HUES48 (cell line): ENCODE measurements around the gene PSMA4.
"Not testable (repeated sequence)": the region's sequence is repeated elsewhere in the genome, so short reads cannot be mapped to it uniquely, and the experiment has no call there.

ENCODE experiments used
- H3K27ac ChIP-seq: one replicate; pipeline ENCODE4 v1.7.0; 2013; ENCODE audit warnings: low read depth, low read length, inconsistent platforms
- H3K27me3 ChIP-seq: 2 replicates; pipeline ENCODE4 v1.6.1; 2013; ENCODE audit warnings: mild to moderate bottlenecking, low read length; ENCODE audit not compliant: control insufficient read depth, insufficient read depth
- H3K36me3 ChIP-seq: 2 replicates; pipeline ENCODE4 v1.6.1; 2013; ENCODE audit warnings: low read length; ENCODE audit not compliant: control insufficient read depth, insufficient read depth
- H3K4me1 ChIP-seq: 2 replicates; pipeline ENCODE4 v1.6.1; 2013; ENCODE audit warnings: mild to moderate bottlenecking, low read length; ENCODE audit not compliant: control insufficient read depth, insufficient read depth
- H3K4me3 ChIP-seq: 2 replicates; pipeline ENCODE4 v1.5.1; 2013; ENCODE audit warnings: mild to moderate bottlenecking, low read depth, low read length
- H3K9ac ChIP-seq: 2 replicates; pipeline ENCODE4 v1.6.1; 2013; ENCODE audit warnings: mild to moderate bottlenecking, low read depth, low read length, moderate library complexity
- H3K9me3 ChIP-seq: 2 replicates; pipeline ENCODE4 v1.6.1; 2013; ENCODE audit warnings: low read length; ENCODE audit not compliant: control insufficient read depth, insufficient read depth

The PSMA4 gene

DNA sequence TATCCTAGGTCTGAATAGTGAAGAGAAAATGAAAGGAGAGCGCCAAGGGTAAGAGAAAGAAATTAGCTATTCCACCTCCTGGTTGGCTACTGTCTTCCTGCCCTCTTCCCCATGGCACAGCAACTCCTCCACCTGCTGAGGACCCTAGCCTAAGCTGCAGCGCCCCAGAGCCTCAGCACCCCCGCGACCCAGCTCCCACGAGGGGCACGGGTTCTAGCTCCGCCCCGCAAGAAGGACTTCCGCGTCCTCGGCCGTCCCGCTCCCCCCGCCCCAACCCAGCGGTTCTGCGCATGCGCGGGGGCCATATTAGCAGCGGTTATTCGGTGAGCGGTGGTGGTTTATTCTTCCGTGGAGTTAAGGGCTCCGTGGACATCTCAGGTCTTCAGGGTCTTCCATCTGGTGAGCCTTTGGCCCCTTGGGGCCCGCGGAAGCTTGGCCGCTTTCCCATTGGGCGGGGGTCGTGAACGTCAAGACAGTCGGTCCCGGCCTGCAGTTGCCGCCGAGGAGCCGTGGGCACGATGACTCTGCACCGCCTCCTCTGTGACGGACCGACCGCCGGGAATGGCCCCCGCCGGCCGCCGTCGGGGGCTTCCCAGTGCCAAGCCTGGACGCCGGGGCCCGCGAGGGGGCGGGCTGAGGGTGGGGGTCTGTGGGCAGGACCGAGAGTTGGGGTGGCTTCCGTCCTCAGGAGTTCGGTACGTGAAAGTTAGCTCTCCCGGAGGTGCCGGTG is at the start of gene PSMA4:
Gene PSMA4, plus strand, starts transcription at position 304 of the 730 bp plus-strand sequence. CDS start 1,484 bp downstream, outside the sequence.
- Histone ChIP-seq H3K9me3 (no peaks in the 10 kb centered on the region), H3K9ac (peak within 1 kb of the TSS; percentile 94), H3K4me3 (peak within 1 kb of the TSS; percentile 96), H3K4me1 (no peaks in the 10 kb centered on the region), H3K27ac (peak within 1 kb of the TSS; percentile 97), H3K27me3 (no peaks in the 10 kb centered on the region), H3K36me3 (peaks cover 36% of the 10 kb centered on the region)

DNA sequence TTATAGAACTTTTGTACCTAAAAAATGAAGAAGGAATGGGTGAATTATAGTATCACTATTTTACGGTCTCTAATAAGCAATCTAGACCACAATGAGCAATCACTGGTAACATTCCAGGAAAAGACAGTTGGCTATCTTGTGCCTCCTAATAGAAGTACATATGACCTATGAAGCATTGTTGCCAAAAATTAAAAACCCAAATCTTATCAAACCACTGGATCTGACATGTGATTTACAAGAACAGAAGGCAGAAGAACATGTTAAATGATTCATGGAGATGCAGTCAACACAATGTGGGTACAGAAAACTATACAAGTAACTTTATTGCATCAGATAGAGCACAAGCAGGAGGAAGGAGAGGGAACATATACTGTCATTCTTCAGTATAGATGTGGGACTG is 47.4 kb upstream of the PSMA4 start:
- Histone ChIP-seq H3K9ac (no peak overlapping the region), H3K36me3 (peaks cover 99% of the 10 kb centered on the region), H3K4me1 (no peaks in the 10 kb centered on the region), H3K9me3 (no peaks in the 10 kb centered on the region), H3K4me3 (no peak overlapping the region), H3K27ac (no peak overlapping the region), H3K27me3 (no peaks in the 10 kb centered on the region)

- Histone ChIP-seq H3K4me1 (no peaks in the 10 kb centered on the region), H3K27me3 (no peaks in the 10 kb centered on the region), H3K9me3 (no peaks in the 10 kb centered on the region), H3K36me3 (peaks cover 41% of the 10 kb centered on the region), H3K4me3 (no peak overlapping the region), H3K27ac (no peak overlapping the region), H3K9ac (no peak overlapping the region)
Observed at GRCh38 chr15:78501857-78502256, 38.4 kb upstream of the PSMA4 start.

- no peak overlapping the region for H3K27ac ChIP-seq
- peaks cover 33% of the 10 kb centered on the region for H3K36me3 ChIP-seq
- no peak overlapping the region for H3K9ac ChIP-seq
- no peaks in the 10 kb centered on the region for H3K27me3 ChIP-seq
- H3K9me3 ChIP-seq: no peaks in the 10 kb centered on the region
- no peaks in the 10 kb centered on the region for H3K4me1 ChIP-seq
- H3K4me3 ChIP-seq: no peak overlapping the region
Observed at GRCh38 chr15:78502641-78503040, 37.6 kb upstream of the PSMA4 start.

GRCh38 chr15:78506971-78507830 is 33.0 kb upstream of the PSMA4 start, which contains the start of gene HYKK:
Gene HYKK, plus strand, starts transcription at chr15:78507577. Its CDS starts 5,512 bp downstream, at chr15:78513089.
- Histone ChIP-seq H3K27ac (peak within 1 kb of the TSS; percentile 56), H3K36me3 (no peaks in the 10 kb centered on the region), H3K9me3 (no peaks in the 10 kb centered on the region), H3K4me3 (peak within 1 kb of the TSS; percentile 73), H3K4me1 (no peaks in the 10 kb centered on the region), H3K27me3 (peaks cover 17% of the 10 kb centered on the region), H3K9ac (0 out of 2 replicates have a peak within 1 kb of the TSS, but pooled peaks have one; percentile 1)

- Histone ChIP-seq H3K36me3 (no peaks in the 10 kb centered on the region), H3K9me3 (no peaks in the 10 kb centered on the region), H3K4me1 (no peaks in the 10 kb centered on the region), H3K9ac (0 out of 2 replicates have a peak overlapping the region, but pooled peaks have one; percentile 1), H3K4me3 (peak overlapping the region; percentile 73), H3K27ac (no peak overlapping the region), H3K27me3 (peaks cover 17% of the 10 kb centered on the region)
Observed at GRCh38 chr15:78507831-78508160, 32.4 kb upstream of the PSMA4 start.

DNA sequence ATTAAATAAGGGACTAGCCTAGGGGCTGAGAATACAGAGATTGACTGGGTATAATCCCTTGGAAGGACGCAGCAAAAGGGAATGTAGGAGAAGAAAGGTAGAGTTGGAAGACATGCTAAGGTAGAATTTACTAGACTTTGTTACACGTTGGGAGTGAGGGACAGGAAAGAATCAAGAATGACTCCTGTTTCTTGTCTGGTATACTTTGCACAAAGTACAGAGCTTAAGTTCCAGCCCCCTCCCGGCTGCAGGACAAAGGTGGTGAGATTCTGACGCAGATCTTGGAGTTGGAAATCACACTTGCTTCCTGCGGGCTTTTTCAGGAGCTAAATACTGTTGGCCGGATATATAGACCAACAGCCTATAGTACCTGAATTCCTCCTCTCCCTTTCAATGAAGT is 32.0 kb upstream of the PSMA4 start:
- Histone ChIP-seq H3K4me3 (peak overlapping the region; percentile 73), H3K9ac (no peak overlapping the region), H3K27ac (no peak overlapping the region)

DNA sequence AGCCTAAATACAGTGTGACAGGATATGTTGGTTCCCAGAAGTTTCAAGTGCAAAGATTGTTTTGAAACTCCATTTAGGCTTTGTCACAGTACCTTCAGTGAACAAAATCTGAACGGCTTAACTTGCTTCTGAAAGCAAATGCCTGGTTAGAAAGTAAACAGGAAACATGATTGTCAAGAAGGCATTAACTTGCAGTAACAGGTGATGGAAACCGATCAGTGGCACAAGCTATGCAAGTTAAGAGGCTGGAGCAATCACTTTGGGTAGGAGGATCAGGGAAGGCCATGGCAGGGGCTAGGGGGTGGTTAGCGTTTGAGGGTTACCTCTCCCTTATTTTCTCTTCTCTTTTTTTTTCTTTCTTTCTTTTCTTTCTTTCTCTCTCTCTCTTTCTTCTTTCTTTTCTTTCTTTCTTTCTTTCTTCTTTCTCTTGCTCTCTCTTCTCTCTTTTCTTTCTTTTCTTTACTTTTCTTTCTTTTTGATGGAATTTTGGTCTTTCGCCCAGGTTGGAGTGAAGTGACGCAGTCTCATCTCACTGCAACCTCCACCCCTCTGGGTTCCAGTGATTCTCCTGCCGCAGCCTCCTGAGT is 30.4 kb upstream of the PSMA4 start:
- Histone ChIP-seq H3K27ac (no peak overlapping the region), H3K4me3 (no peak overlapping the region), H3K27me3 (peaks cover 17% of the 10 kb centered on the region), H3K4me1 (no peaks in the 10 kb centered on the region), H3K9me3 (no peaks in the 10 kb centered on the region), H3K9ac (no peak overlapping the region), H3K36me3 (no peaks in the 10 kb centered on the region)

More for the DNA sequence above, 32.0 kb upstream of the PSMA4 start:
- Histone ChIP-seq H3K9me3 (no peaks in the 10 kb centered on the region), H3K36me3 (no peaks in the 10 kb centered on the region), H3K4me1 (no peaks in the 10 kb centered on the region), H3K27me3 (peaks cover 17% of the 10 kb centered on the region)

GRCh38 chr15:78520035-78520434 is 20.2 kb upstream of the PSMA4 start:
- not testable (repeated sequence) for H3K36me3 ChIP-seq, H3K27me3 ChIP-seq, H3K4me1 ChIP-seq, H3K9me3 ChIP-seq, H3K9ac ChIP-seq, H3K4me3 ChIP-seq, H3K27ac ChIP-seq

DNA sequence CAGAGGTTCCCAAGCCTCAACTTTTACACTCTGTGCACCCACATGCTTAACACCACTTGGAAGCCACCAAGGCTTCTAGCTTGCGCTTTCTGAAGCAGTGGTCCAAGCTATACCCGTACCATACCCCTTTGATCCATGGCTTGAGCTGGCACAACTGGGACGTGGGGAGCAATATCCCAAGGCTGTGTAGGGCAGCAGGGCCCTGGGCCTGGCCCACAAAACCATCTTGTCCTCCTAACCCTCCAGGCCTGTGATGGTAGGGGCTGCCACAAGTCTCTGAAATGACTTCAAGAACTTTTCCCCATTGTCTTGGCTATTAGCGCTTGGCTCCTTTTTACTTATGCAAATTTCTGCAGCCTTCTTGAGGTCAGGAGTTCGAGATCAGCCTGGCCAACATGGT is 16.0 kb upstream of the PSMA4 start:
- Histone ChIP-seq H3K27me3 (no peaks in the 10 kb centered on the region), H3K27ac (no peak overlapping the region), H3K4me1 (no peaks in the 10 kb centered on the region), H3K9me3 (0 out of 2 replicates have a peak, but pooled peaks cover 7% of the 10 kb centered on the region), H3K9ac (no peak overlapping the region), H3K36me3 (no peaks in the 10 kb centered on the region), H3K4me3 (no peak overlapping the region)

DNA sequence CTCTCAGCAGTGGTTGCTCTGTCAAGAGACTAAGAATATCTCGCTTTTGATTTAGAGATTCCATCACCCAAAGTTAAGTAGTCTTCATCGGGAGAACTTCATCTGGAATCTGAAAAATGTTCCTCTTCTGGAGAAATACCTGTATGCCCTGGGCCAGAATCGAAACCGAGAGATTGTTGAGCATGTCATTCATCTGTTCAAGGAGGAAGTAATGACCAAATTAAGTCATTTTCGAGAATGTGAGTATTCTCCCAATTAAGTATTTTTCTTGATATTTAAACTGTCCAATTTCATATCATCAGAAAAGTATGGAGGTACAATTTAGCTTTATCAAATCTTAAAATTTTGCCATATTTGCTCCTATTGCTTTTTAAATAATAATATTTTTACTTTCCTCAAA is 12.9 kb upstream of the PSMA4 start:
- no peak overlapping the region for H3K27ac ChIP-seq
- 0 out of 2 replicates have a peak, but pooled peaks cover 7% of the 10 kb centered on the region for H3K9me3 ChIP-seq
- no peaks in the 10 kb centered on the region for H3K27me3 ChIP-seq
- H3K36me3 ChIP-seq: no peaks in the 10 kb centered on the region
- no peaks in the 10 kb centered on the region for H3K4me1 ChIP-seq
- no peak overlapping the region for H3K4me3 ChIP-seq
- H3K9ac ChIP-seq: no peak overlapping the region
